RWPE2 (cell line): ENCODE data around the gene CSNK1G1.

Source experiments
- ATAC-seq: fragments of 200-7000 bp; cut with Tn5 transposase; 3 replicates; pipeline ENCODE4 v1.9.1; 2021; ENCODE audit warnings: low read depth
- DNase-seq: peaks from one replicate; pipeline ENCODE4 v3.0.0-alpha.2; 2020; ENCODE audit warnings: low spot score
- H3K27ac ChIP-seq: fragments of 450-650 bp; 2 replicates; pipeline ENCODE4 v1.5.1; 2017; ENCODE audit warnings: mild to moderate bottlenecking; ENCODE audit not compliant: poor library complexity, severe bottlenecking
- H3K27me3 ChIP-seq: fragments of 250-450 bp; sonication (Bioruptor Pico); 2 replicates; pipeline ENCODE4 v1.5.1; 2021; ENCODE audit warnings: mild to moderate bottlenecking, moderate library complexity; ENCODE audit not compliant: insufficient read depth, poor library complexity, severe bottlenecking
- H3K36me3 ChIP-seq: fragments of 250-450 bp; sonication (Bioruptor Pico); 2 replicates; pipeline ENCODE4 v1.5.1; 2020; ENCODE audit warnings: low read depth, mild to moderate bottlenecking, moderate library complexity
- H3K4me1 ChIP-seq: fragments of 250-450 bp; sonication (Bioruptor Pico); 2 replicates; pipeline ENCODE4 v1.5.1; 2021; ENCODE audit warnings: mild to moderate bottlenecking, moderate library complexity; ENCODE audit not compliant: insufficient read depth, poor library complexity, severe bottlenecking
- H3K4me3 ChIP-seq: fragments of 250-450 bp; sonication (Bioruptor Pico); 2 replicates; pipeline ENCODE4 v1.5.1; 2021; ENCODE audit warnings: mild to moderate bottlenecking, moderate library complexity; ENCODE audit not compliant: severe bottlenecking
- H3K9me3 ChIP-seq: fragments of 250-450 bp; sonication (Bioruptor Pico); 2 replicates; pipeline ENCODE4 v1.5.1; 2021; ENCODE audit warnings: mild to moderate bottlenecking, moderate library complexity; ENCODE audit not compliant: severe bottlenecking
- CTCF ChIP-seq: fragments of 450-650 bp; IDR thresholded peaks from one replicate; pipeline ENCODE4 v1.5.1; 2017; ENCODE audit warnings: mild to moderate bottlenecking, moderate library complexity; ENCODE audit not compliant: poor library complexity, severe bottlenecking

CSNK1G1 gene

GRCh38 chr15:64249883-64250575, 105.9 kb downstream of the CSNK1G1 start:
- Histone ChIP-seq H3K27me3 (no peaks in the 10 kb centered on the region), H3K4me3 (no peak overlapping the region), H3K4me1 (peaks cover 51% of the 10 kb centered on the region), H3K27ac (peak overlapping the region; percentile 51), H3K36me3 (peaks cover 12% of the 10 kb centered on the region), H3K9me3 (no peaks in the 10 kb centered on the region)
- no peak for TF ChIP-seq CTCF
- ATAC-seq (peak; percentile 48), DNase-seq (no peak)

GRCh38 chr15:64249406-64249805, 106.6 kb downstream of the CSNK1G1 start:
- H3K4me1 ChIP-seq, result peaks cover 51% of the 10 kb centered on the region

GRCh38 chr15:64247906-64248541, 107.9 kb downstream of the CSNK1G1 start:
- H3K4me1 ChIP-seq, result peaks cover 51% of the 10 kb centered on the region
- no peak for TF ChIP-seq CTCF
- H3K27me3 ChIP-seq, result no peaks in the 10 kb centered on the region
- H3K36me3 ChIP-seq, result peaks cover 12% of the 10 kb centered on the region
- ATAC-seq, result peak; percentile 76
- H3K27ac ChIP-seq, result peak overlapping the region; percentile 51
- H3K4me3 ChIP-seq, result no peak overlapping the region
- no peaks in the 10 kb centered on the region for H3K9me3 ChIP-seq
- no peak for DNase-seq

More at GRCh38 chr15:64249406-64249805, 106.6 kb downstream of the CSNK1G1 start:
- no peaks in the 10 kb centered on the region for H3K27me3 ChIP-seq
- no peaks in the 10 kb centered on the region for H3K9me3 ChIP-seq
- H3K4me3 ChIP-seq, result no peak overlapping the region
- H3K36me3 ChIP-seq, result peaks cover 12% of the 10 kb centered on the region
- TF ChIP-seq CTCF, result no peak
- DNase-seq (no peak), ATAC-seq (peak; percentile 24)
- H3K27ac ChIP-seq, result peak overlapping the region; percentile 51

- no peaks in the 10 kb centered on the region for H3K27me3 ChIP-seq
- H3K4me1 ChIP-seq, result peaks cover 51% of the 10 kb centered on the region
- H3K27ac ChIP-seq, result peak overlapping the region; percentile 51
- H3K36me3 ChIP-seq, result peaks cover 12% of the 10 kb centered on the region
- TF ChIP-seq CTCF, result no peak
- ATAC-seq (no peak), DNase-seq (no peak)
- H3K4me3 ChIP-seq, result no peak overlapping the region
- H3K9me3 ChIP-seq, result no peaks in the 10 kb centered on the region
Measured at GRCh38 chr15:64247535-64247905, 108.5 kb downstream of the CSNK1G1 start.
